ENCODE results near the gene C1orf115. TPM values are rescaled to one million over a fixed set of nuclear protein-coding genes. Genes with fewer than 3 reads are reported as not detected.

Gene C1orf115
- total RNA-seq, 1 experiment from 2014 or later: 0.81 TPM

DNA sequence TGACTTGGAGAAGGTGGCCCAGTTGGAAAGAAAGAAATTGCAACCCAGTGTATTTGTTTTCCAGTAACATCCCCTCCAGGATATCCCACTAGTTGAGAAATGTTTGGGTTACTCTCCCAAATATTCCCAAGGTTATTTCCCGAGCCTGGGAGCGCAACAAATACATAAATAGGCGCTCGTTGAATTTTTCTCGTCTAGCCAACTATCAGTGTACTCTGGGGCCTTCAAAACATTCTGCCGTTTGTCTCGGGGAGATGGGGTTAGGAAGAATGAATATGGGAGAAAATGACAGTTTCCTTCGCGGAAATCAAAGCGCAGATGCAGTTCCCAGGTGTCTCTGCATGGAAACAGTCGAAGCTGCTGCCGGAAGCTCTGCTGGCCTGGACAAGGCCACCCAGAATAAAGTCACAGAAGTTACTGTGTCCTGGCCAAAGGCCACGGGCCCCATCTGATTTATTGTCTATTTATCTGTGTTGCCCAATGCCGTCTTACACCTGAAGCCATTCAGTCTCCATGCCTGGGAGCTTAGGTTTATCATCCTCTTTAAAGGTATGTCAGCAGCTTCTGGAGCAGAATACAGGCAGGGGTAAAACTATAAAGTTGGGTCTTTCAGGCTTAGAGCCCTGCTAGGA lies 1.0 kb downstream of the C1orf115 start:
- DNase-seq (ENCODE audit: low spot score): peak; percentile 58
- in situ Hi-C loops (cut with HindIII; ENCODE audit: low sequenced_read_pairs): no loop called here

- DNase-seq (ENCODE audit: low spot score): peak; percentile 2
- in situ Hi-C loops (cut with HindIII; ENCODE audit: low sequenced_read_pairs): no loop called here
Measured at GRCh38 chr1:220692436-220693228, 2.5 kb downstream of the C1orf115 start.

DNA sequence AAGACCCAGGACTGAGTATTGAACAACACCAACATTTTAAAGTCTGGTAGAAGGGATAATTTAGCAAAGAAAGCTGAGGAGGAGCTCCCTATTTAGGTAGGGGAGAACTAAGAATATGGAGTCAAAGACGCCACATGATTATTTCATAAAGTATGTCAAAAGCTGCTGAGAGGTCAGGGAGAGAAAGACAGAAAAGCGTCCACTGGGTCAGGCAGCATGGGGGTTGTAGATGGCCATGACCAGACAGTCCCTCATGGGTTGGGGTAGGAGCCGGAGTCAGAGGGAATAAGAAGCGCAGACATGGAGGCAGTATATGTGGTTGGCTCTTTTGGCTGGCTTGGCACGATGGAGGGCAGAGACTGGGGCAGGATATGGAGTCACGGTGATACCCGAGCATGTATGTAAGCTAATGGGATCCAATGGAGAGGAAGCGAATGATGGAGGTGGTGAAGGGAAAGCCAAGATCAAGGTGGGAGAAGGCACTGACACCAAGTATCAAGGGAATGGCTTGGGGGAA lies 4.8 kb downstream of the C1orf115 start:
- in situ Hi-C loops (cut with HindIII; ENCODE audit: low sequenced_read_pairs): no loop called here
- DNase-seq (ENCODE audit: low spot score): no peak

DNA sequence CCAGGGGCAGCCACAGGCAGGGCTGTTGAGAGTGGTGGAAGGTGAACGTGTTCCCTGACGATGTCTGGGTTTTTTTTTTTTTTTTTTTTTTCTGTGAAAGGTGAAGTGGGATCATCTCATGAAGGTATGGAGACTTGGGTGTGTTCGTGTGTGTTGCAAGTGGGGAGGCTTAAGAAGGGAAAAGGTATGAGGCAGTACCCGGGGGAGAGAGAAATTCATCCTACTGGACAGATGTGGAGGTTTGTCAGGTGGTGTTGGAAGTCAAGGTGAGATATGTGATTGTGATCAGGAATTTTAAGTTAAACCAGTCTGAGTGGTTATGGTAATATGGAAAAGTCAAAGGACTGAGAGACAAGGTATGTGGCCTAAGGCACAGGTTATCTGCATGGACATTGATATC lies 5.3 kb downstream of the C1orf115 start:
- no peak for DNase-seq (ENCODE audit: low spot score)
- in situ Hi-C loops (cut with HindIII; ENCODE audit: low sequenced_read_pairs): no loop called here

DNA sequence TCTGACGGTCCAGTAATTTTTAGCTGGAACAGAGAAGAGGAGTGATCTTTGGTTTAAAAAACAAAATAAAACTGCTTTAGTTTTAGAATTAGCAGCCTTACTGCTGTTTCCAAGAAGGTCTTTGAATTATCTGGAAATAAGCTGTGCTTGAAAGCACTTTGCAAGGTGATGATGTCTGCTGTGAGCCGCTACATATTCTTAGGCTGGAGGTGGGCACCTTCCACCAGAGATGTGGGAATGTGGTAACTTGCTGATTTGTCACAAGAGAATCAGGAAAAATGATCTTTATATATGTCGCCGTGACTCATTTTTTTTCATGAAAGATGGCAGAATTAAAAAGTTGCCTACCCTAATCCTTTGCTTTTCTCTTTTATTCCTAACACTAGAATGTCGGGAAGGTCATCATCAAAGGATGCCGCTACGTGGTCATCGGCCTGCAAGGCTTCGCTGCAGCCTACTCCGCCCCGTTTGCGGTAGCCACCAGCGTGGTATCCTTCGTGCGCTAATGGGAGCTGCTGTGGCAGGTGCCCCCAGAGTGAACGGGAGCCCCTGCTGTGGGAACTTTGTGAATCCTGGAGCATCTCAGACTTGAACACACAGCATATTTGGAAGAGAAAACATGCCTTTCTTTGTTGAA lies 6.2 kb downstream of the C1orf115 start:
- DNase-seq (ENCODE audit: low spot score): no peak
- in situ Hi-C loops (cut with HindIII; ENCODE audit: low sequenced_read_pairs): no loop called here

DNA sequence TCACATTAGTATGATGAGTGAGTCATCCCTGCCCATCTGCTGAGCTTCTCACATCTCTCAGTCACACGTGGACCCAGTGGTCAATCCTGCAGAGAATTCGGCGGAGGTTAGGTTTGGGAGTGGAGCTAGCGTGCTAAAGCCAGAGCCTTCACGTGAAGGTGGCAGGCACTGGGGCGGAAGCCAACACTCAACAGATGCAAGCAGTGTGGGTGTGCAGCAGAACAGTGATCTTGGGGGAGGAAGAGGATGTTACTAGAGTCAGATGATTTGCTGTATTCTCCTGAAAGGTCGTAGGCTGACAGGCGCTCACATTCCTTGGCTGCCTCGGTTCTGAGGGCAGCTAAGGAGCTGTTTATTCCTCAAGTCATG lies 6.7 kb downstream of the C1orf115 start:
- in situ Hi-C loops (cut with HindIII; ENCODE audit: low sequenced_read_pairs): no loop called here
- no peak for DNase-seq (ENCODE audit: low spot score)

- DNase-seq (ENCODE audit: low spot score): no peak
- in situ Hi-C loops (cut with HindIII; ENCODE audit: low sequenced_read_pairs): no loop called here
Measured at GRCh38 chr1:220697326-220697725, 7.2 kb downstream of the C1orf115 start.

- DNase-seq (ENCODE audit: low spot score): no peak
- in situ Hi-C loops (cut with HindIII; ENCODE audit: low sequenced_read_pairs): no loop called here
Measured at GRCh38 chr1:220698607-220699016, 8.4 kb downstream of the C1orf115 start.

DNA sequence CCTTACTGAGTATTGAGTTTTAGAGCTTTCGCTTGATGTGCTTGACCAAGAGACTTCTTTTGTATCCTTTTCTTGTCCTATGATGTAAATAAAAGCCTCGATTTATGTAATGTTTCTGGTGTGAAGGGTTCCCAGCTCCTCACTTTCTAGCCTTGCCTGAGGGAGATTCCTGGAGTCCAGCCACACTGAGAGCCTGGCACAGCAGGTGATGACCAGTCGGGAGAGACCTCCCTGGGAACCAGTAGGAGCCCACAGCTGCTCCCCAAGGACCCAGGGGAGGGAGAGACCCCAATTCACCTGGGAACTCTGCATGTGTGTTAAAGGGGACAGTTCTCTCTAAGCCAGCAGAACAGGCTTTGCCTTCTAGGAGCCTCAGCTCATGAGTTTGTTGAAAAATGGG lies 8.9 kb downstream of the C1orf115 start:
- no peak for DNase-seq (ENCODE audit: low spot score)
- in situ Hi-C loops (cut with HindIII; ENCODE audit: low sequenced_read_pairs): no loop called here

DNA sequence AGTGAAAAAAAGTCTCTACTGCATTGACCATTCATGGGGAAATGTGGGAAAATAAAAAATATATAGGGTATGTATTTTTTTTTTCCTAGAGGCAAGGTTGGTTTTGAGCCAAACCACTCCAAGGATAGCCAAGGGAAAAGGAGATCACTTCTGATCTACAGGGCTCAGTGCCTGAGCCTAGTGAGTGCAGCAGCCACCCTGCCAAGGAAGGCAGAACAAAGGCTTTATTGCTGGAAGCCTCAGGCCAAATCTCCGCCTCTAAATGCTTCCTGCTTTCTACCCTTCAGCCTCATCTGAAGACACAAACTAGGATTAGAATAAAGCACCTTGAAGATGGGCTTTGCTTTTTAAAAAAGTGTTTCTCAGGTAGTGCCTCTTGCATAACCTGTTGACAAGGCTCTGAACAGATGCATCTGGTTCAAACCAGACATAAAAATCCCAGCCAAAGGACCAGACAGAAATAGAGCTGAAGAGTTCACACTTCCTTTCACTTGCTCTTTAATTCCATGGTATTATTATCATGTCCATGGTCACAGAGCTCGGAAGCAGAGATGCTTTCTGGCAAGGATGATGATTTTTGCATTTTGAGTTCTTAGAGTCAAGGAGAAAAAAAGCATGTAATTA lies 10.5 kb downstream of the C1orf115 start:
- in situ Hi-C loops (cut with HindIII; ENCODE audit: low sequenced_read_pairs): no loop called here
- peak; percentile 56 for DNase-seq (ENCODE audit: low spot score)

GRCh38 chr1:220701974-220702373 lies 11.8 kb downstream of the C1orf115 start:
- in situ Hi-C loops (cut with HindIII; ENCODE audit: low sequenced_read_pairs): no loop called here
- DNase-seq (ENCODE audit: low spot score): no peak

- no peak for DNase-seq (ENCODE audit: low spot score)
- in situ Hi-C loops (cut with HindIII; ENCODE audit: low sequenced_read_pairs): no loop called here
Measured at GRCh38 chr1:220702733-220703270, 12.6 kb downstream of the C1orf115 start.

DNA sequence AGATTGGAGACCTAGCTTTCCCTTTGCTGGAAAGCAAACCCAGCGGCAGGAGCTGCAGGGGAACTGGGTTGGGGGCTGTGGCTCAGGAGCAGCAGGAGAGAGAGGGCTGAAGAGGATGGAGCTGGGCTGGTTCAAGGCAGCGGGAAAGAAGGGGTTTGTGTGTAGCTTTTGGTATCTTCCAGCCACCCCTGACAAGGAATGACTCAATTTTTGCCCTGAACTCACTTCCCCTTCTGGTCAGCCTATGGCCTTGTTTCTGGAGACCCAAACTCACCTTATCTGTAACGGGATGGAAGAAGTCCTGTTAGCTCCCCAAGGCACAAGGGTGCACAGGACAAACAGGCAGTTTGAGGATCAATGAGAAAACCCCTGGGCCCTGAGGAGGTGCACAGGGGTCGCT lies 13.1 kb downstream of the C1orf115 start:
- no peak for DNase-seq (ENCODE audit: low spot score)
- in situ Hi-C loops (cut with HindIII; ENCODE audit: low sequenced_read_pairs): no loop called here

DNA sequence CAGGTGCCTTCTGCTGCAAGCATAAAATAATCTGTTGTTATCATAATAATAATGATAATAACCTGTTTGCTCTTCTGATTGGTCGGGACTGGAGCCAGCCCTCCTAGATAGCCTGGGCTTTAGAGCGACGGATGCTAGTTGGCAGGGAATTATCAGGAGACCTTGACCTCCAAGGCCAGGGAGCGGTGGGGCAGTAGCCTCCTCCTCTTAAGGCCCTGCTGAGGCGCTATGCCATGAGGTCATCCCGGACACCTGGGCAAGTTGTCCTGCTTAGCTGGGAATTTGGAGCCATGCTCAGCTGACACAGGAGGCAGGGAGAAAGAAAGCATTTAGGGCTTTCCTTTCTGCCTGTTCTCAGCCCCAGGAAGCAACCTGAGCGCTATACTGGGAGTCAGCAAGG lies 15.6 kb downstream of the C1orf115 start:
- DNase-seq (ENCODE audit: low spot score): no peak
- in situ Hi-C loops (cut with HindIII; ENCODE audit: low sequenced_read_pairs): no loop called here

- no peak for DNase-seq (ENCODE audit: low spot score)
- in situ Hi-C loops (cut with HindIII; ENCODE audit: low sequenced_read_pairs): no loop called here
Measured at GRCh38 chr1:220706480-220706879, 16.3 kb downstream of the C1orf115 start.

- no peak for DNase-seq (ENCODE audit: low spot score)
- in situ Hi-C loops (cut with HindIII; ENCODE audit: low sequenced_read_pairs): no loop called here
Measured at GRCh38 chr1:220707160-220707559, 17.0 kb downstream of the C1orf115 start.

GRCh38 chr1:220708244-220708643 lies 18.1 kb downstream of the C1orf115 start:
- in situ Hi-C loops (cut with HindIII; ENCODE audit: low sequenced_read_pairs): no loop called here
- DNase-seq (ENCODE audit: low spot score): no peak

DNA sequence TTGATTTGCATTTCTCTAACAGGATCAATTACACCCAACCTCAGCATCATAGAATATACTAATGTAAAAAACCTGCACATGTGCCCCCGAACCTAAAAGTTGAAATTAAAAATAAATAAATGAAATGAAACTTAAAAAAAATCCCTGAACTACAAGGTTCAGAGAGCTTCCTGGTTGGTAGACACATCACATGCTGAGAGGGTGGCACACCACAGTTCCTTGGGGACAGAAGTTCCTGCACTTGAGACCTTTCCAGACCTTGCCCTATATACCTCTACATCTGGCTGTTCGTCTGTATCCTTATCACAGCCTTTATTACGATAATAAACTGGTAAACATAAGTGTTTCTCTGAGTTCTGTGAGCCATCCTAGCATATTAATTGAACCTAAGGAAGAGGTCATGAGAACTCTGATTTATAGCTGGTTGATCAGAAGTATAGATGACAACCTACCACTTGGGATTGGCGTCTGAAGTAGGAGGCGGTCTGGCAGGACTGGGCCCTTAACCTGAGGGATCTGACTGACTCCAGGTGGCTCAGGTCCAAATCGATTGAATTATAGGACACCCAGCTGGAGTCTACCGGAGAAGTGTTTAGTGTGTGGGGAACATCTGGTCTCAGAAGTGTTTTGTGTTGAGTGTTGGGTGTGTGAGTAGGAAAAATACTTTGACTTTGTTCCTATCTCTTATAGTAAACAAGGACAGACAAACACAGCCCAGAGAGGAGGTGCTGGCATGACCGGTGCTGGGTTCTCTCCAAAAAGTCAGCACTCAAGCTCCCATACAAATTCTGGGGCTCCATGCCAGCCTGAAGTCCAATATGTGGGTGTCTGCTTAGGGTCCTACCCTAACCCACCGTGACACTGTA lies 19.0 kb downstream of the C1orf115 start:
- no peak for DNase-seq (ENCODE audit: low spot score)
- in situ Hi-C loops (cut with HindIII; ENCODE audit: low sequenced_read_pairs): no loop called here

DNA sequence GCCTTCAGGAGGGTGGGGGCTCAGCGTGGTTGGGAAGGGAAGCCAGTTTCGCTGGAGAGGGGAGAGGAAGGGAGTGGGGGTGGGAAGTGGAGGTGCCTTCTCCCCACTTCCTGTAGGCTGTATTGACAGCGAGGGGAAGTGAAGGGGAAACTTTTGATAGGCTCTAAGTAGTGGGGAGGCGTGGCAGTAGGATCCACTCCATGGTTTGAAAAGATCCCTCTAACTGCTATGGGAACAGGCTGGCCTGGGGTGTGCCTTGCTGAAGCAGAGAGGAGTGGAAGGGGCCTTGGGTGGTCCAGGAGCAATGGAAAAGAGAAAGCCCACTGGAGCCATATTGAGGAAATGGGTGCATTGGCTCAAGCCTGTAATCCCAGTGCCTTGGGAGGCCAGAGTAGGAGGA lies 20.2 kb downstream of the C1orf115 start:
- in situ Hi-C loops (cut with HindIII; ENCODE audit: low sequenced_read_pairs): no loop called here

More for the DNA sequence above, 20.2 kb downstream of the C1orf115 start:
- no peak for DNase-seq (ENCODE audit: low spot score)

Measured in G401 (cell line).